Endothelial cell of umbilical vein (primary cell): ENCODE measurements around the gene EVA1A.

ENCODE experiments used
- CTCF ChIP-seq, 2 donors: IDR thresholded peaks; 1 replicate in 1 of 2; 2 replicates in 1 of 2; pipeline ENCODE4 v1.5.1; 2011; ENCODE audit warnings: low read length in 2 of 2, mild to moderate bottlenecking in 2 of 2, moderate library complexity in 2 of 2, control low read depth in 1 of 2, inconsistent platforms in 1 of 2, low read depth in 1 of 2; ENCODE audit not compliant: insufficient read depth in 1 of 2; ENCODE audit errors: extremely low read depth in 1 of 2
- EZH2 ChIP-seq: IDR thresholded peaks from 2 replicates; pipeline ENCODE4 v1.6.1; 2012; ENCODE audit warnings: borderline replicate concordance, low read depth, mild to moderate bottlenecking, moderate library complexity, low read length, inconsistent platforms; ENCODE audit not compliant: severe bottlenecking
- FOS ChIP-seq: IDR thresholded peaks from 2 replicates; pipeline ENCODE4 v1.6.1; 2011; ENCODE audit warnings: mild to moderate bottlenecking, low read length, moderate library complexity, borderline replicate concordance; ENCODE audit not compliant: insufficient read depth
- GATA2 ChIP-seq: IDR thresholded peaks from 2 replicates; pipeline ENCODE4 v1.7.0; 2011; ENCODE audit warnings: low read depth, mild to moderate bottlenecking, moderate library complexity, mixed read lengths, low read length; ENCODE audit not compliant: insufficient read length, insufficient read depth
- MYC ChIP-seq: IDR thresholded peaks from one replicate; pipeline ENCODE4 v1.6.1; 2011; ENCODE audit warnings: mild to moderate bottlenecking, low read depth, low read length
- POLR2A ChIP-seq: IDR thresholded peaks from 2 replicates; pipeline ENCODE4 v1.6.1; 2012; ENCODE audit warnings: low read depth, mild to moderate bottlenecking, control low read depth, low read length
- POLR2AphosphoS5 ChIP-seq: IDR thresholded peaks from 2 replicates; pipeline ENCODE4 v1.6.1; 2012; ENCODE audit warnings: low read depth, mild to moderate bottlenecking, control low read depth, low read length, moderate library complexity; ENCODE audit not compliant: insufficient read depth
- TF ChIP-seq, protein P1 (sequence below): IDR thresholded peaks from 2 replicates; pipeline ENCODE4 v1.6.1; 2011; ENCODE audit not compliant: insufficient read depth, insufficient read length

GRCh38 chr2:75532488-75532887, 28.3 kb downstream of the EVA1A start:
- TF ChIP-seq CTCF (IDR thresholded peaks at IDR 0.05; ENCODE audit: extremely low read depth in 1 of 2, insufficient read depth in 1 of 2, low read depth in 1 of 2, low read length in 2 of 2) (no peak), POLR2A (no peak), GATA2 (no peak), EZH2 (no peak), MYC (no peak), FOS (no peak), POLR2AphosphoS5 (no peak)
- TF ChIP-seq, protein P1, sequence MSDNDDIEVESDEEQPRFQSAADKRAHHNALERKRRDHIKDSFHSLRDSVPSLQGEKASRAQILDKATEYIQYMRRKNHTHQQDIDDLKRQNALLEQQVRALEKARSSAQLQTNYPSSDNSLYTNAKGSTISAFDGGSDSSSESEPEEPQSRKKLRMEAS: no peak
